GM18951 (cell line): ENCODE data around the gene ATXN1.

Experiments used
- POLR2A ChIP-seq: IDR thresholded peaks from 4 replicates; pipeline ENCODE4 v1.6.1; 2011; ENCODE audit warnings: mild to moderate bottlenecking; ENCODE audit not compliant: insufficient read length, insufficient read depth; ENCODE audit errors: extremely low read depth
- in situ Hi-C: fragments of 300-500 bp; cut with MboI; formaldehyde crosslinking; loops from one replicate; pipeline ENCODE4 v1.12.0; 2022; ENCODE audit warnings: low sequenced_read_pairs, mixed read lengths, inconsistent platforms; ENCODE audit not compliant: unreplicated experiment

ATXN1 gene

DNA sequence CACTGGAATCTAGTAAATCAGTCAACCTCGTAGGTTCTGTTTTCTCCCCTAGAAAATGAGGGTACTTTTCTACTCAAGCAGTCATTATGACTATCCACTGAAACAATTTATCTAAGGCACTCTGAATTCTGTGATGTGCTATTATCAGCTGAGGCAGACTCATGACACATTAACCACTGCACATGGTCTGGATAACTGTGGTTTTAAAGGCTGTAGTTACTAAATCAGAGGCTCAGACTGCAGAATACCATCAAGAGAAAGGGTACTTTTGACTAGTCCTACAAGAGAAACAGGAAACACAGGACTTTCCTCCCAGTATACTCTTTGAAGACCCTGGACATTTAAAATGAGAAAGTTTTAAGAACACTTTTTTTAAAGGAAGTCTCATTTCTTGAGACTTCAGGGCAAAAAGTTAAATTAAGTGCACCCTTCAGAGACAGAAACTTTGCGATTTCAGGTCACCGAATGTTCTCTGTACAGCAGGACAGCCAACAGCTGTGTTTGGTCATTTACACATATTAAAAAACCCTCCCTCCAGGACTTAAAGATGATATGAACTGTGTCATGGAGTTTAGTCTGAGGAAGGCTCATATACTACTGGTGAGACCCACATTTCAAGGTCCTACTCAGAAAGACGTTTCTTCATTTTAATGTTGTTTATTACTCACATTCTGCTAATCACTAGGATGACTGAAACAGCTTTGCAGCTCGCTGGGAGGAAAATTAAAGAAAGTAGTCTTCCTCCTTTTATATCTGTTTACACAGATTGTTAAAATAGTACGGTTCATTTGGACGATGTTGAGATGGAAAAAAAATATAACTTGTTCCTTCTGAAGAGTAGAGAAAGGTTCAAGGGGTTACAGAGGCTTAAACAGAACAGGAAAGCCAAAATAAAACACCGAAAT lies 19.9 kb downstream of the ATXN1 start:
- TF ChIP-seq POLR2A = no peak

DNA sequence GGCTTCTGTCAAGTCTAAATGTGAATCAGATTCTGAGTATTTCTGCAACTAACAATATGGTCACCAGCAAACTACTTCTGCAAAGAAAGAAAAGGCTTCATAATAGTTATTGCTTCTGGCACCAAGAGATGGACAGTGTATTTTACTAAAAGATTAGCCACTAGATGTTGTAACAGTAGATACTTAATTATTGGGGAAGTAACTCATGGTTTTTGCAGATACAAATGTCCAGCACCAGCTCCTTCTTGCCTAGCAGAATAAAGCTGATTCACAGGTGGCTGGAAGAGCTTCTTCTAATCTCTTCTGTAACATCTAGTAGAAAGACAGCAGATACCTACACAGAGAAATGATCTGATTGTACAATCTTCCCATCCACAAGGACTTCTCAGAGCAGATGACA lies 21.2 kb downstream of the ATXN1 start:
- in situ Hi-C loops = no loop called here
- TF ChIP-seq POLR2A = no peak

More for the DNA sequence above, 19.9 kb downstream of the ATXN1 start:
- in situ Hi-C loops = no loop called here

DNA sequence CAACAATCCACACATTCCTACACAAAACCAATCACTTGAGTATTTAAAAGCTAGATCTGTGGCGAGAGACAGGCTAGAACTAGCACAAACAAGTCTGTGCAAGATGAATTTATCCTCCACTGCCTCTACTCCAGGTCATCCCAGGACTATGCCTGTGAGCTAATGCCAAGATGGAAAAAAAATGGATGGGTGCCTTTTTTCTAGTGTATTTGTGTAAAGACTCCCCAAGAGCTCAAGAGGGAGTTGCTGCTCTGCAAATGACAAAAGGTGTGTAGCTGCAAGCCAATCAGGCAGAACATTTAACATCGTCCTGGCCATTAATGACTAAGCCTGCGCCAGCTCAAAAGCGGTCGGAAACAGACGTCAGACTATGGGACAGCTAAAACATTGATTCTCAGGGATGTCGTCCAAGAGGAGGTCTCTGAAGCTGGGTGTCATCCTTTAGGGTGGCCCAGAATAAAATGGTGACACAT lies 21.9 kb downstream of the ATXN1 start:
- TF ChIP-seq POLR2A = no peak
- in situ Hi-C loops = no loop called here

DNA sequence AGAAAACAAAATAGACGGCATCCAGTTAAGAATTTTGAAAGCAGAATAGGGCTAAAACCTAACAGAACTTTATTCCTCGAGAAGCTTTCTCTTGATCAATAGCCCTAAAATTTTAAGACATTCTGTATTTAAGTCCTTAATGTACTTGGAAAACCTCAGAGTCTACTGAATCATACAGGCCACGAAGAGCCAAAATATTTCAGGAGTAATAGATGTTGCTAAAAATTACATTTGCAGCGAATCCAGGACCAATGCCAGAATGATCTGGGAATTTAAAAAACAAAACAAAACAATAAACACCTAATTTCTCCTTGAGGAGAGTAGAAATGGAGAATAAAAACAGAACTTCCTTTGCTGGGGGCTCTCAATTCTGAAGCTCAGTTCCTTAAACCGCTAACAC lies 23.3 kb downstream of the ATXN1 start:
- in situ Hi-C loops = no loop called here
- TF ChIP-seq POLR2A = no peak

DNA sequence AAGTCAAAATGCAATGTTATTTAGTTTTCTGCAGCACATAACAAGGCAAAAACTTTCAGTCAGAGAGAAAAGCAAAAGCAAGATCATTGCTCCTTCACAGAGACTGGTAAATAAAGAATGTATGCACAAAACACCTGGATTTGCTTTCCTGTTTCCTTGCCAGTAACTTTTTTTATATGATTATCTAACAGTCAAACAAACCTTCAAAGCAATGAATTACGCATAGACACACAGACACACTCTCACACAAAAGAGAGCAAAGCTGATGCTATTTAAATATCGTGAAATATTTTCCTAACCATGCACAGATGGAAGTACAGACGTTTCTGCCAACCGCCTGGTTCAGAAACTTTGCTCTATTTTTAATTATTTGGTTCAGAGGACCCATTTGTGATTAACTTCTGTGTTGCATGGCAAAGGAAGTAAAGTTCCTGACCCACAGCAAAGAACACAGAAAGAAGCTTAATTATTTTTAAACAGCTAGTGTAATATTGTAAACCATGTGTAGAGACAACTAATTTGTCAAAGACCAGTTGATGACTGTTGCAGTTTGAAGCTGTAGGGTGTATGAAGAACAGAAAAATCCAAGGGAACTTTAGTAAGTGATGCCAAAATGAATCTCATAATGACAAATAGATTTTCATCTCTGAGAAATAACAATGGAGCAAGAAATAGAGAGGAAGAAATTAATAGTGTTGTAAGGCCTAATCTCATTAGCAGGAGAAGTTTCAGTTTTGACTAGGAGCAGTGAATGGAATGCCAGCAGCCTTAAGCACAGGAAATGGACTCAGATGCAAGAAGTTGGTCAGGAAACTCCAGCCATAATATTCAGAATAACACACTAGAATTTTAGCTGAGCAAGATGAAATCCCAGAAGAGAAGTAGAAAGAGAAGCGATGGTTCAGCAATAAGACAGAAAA lies 24.1 kb downstream of the ATXN1 start:
- TF ChIP-seq POLR2A = no peak
- in situ Hi-C loops = no loop called here

DNA sequence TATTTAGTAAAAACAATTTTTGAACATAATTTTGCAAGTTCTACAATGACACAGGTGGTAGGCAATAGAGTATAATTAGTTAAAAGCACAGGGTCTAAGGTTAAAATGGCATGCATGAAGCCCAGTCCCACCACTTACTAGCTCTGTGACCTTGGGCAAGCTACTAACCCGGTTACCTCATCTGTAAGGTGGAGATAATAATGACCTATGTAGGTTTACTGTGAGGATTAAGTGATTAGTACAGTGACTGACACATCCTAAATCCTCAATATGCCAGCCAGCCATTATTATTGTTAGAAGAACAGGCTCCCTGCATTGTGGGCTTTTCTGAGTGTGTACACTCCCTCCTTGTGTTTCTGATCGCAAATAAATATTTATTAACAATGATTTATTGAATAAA lies 26.2 kb downstream of the ATXN1 start:
- TF ChIP-seq POLR2A = no peak
- in situ Hi-C loops = no loop called here

DNA sequence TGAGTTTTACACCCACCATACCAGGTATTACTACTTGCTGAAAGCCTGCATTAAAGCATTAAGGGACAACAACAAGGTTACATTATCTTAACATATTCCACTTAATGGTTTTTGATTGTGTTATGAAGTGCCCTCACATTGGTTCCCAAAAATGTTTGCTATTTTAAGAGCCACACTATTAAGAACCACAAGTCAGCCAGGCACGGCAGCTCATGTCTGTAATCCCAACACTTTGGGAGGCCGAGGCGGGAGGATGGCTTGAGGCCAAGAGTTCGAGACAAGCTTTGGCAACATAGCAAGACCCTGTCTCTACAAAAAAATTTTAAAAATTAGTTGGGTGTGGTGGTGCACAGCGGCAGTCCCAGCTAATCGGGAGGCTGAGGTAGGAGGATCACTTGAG lies 28.2 kb downstream of the ATXN1 start:
- in situ Hi-C loops = no loop called here
- TF ChIP-seq POLR2A = no peak

DNA sequence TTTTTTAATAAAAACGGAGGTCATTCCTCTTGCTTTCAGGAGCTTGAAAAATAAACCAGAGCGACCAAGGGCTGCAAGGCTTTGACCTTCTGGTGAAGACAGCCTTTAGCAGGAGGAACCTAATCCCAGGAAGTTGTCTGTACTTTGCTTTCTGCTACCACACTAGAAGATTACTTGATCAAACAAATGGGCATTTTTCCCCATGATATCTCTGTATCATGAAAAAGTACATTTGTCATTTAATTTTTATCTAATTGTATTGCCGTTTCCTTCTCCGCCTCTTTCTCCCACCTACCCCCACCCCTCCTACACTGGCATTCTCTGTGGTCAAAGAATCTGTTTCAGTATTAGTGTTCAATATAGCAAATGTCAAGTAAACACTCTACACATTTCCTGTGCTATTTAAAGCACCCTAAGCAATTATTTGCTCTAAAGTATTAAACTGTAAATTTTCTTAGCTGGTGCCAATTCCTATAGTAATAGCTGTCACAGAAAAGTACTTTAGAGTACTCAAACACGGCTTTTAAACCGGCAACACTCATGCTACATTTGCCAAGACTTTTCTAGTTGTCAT lies 29.7 kb downstream of the ATXN1 start:
- no peak for TF ChIP-seq POLR2A
- in situ Hi-C loops = no loop called here

DNA sequence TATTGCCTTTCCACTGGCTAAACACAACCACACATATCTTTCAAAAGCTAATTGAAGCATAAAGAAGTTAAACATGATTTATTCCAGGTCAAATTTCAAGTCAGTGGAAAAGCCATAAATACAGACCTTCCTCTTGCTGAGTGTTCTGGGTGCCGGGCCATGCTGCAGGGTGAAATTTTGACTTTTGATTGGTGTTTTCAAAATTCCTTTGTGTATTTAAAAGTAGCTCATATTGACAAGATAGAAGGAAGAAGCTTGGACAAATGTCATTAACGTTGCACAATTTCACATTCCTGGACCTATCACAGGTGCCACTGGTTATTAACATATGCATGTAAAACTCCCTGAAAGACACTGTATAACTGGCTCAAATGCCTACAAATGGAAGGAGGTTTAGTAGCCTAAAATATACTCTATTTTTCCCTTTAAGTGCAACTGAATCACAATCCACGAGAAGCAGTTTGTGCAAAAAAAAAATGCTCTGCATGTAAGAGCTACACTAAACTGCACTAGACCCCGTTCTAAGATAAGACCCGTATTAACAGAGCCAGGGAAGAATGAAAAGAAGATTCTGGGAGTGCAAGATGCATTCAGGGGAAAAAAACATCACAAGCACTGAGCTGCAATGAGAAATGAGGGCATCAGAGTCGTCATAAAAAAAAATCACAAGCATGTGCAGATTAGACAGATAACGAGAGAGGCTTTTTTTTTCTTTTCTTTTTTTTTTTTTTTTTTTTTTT lies 30.4 kb downstream of the ATXN1 start:
- TF ChIP-seq POLR2A = no peak
- in situ Hi-C loops = no loop called here

DNA sequence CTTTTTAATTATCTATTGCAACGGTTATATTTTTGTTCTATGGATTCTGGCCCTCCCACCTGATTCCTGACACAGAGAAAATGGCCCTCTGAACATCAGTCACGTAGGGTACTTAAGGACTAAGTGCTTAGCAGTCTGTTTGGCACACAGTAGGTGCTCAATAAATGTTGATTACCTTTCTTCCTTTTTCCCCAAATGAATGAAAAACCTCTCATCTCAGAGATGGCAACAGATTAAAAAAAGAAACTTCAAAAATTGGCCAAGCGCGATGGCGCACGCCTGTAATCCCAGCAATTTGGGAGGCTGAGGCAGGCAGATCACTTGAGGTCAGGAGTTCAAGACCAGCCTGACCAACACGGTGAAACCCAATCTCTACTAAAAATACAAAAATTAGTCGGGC lies 31.5 kb downstream of the ATXN1 start:
- in situ Hi-C loops = no loop called here
- TF ChIP-seq POLR2A = no peak

DNA sequence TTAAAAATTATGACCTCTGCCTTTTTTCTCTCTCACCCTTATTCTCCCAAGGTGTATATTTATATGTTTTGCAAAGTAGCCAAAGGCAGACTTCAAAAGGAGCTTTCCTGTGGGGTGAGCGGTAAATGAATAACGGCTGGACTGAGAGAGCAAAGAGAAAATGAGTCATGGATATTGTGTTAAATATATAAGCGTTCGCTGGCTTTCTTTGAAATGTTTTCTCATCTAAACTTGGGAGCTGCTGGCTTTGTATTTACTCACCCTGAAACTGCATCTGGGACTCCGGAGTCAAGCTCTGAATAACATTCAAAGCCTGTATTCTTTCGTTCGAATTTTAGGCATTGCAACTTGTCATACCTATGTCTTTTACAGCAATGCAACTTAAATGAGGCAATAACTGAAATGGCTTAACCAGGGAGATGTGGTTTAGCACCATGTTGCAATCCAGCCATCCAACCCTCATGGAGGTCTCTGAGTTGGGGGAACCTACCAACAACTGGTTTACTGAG lies 32.0 kb downstream of the ATXN1 start:
- TF ChIP-seq POLR2A = no peak
- in situ Hi-C loops = no loop called here

DNA sequence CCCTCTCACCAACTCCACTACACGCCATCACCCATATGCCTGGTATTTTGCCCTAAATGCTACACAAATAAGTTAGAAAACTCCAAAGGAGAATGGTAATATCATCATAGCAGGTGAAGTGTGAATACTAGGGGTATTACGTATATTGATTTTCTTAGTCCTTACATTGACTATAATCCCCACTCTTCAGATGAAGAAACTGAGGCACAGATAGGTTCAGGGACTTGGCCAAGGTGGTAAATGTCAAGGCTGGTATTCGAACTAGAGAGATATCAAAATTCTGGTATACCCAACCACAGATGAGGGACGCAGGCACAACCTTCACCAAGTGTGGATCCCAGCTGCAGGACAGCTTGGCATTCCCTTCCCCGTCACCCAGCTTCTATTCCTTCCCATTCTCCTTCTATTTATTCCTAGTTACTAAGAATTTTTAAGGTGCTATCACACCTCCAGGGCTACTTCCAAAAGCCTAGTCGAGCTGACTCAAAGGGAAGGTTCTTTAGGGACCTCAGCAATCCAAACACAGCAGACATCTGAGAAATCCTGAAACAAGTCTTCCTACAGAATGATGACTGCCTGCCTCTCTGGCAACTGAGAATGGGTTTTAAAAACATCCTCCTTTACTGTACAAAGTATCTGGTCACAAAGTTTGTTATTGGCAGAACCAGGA lies 32.6 kb downstream of the ATXN1 start:
- in situ Hi-C loops = no loop called here
- no peak for TF ChIP-seq POLR2A
